Spleen (tissue), 11 donors: Measurements from ENCODE around the gene FRMD4A. TPM values are rescaled to one million over a fixed set of nuclear protein-coding genes. Genes with fewer than 3 reads are reported as not detected.

Experiments used
- DNase-seq: peaks from one replicate; pipeline ENCODE4 v3.0.0-alpha.2; 2020
- H3K27ac ChIP-seq, 8 donors: fragments of 200-600 bp; sonication (generic) in 7 of 8; 1 replicate in 4 of 8; 2 replicates in 4 of 8; pipeline versions ENCODE4 v1.5.0 to v1.8.0; 2016 to 2021; ENCODE audit warnings: inconsistent platforms in 4 of 8, mild to moderate bottlenecking in 4 of 8, moderate library complexity in 1 of 8
- H3K27me3 ChIP-seq, 7 donors: fragments of 200-600 bp; sonication (generic) in 6 of 7; replicated peaks in 1 of 7; 1 replicate in 4 of 7; 2 replicates in 3 of 7; pipeline versions ENCODE4 v1.5.0 to v1.8.0; 2016 to 2021; ENCODE audit warnings: inconsistent platforms in 3 of 7, mild to moderate bottlenecking in 1 of 7
- H3K36me3 ChIP-seq, 6 donors: fragments of 200-600 bp; sonication (generic) in 5 of 6; 1 replicate in 4 of 6; 2 replicates in 2 of 6; pipeline versions ENCODE4 v1.5.0 to v1.8.0; 2016 to 2021; ENCODE audit warnings: inconsistent platforms in 2 of 6
- H3K4me1 ChIP-seq, 6 donors: fragments of 200-600 bp; sonication (generic) in 5 of 6; 1 replicate in 3 of 6; 2 replicates in 3 of 6; pipeline versions ENCODE4 v1.5.0 to v1.8.0; 2016 to 2021; ENCODE audit warnings: inconsistent platforms in 3 of 6
- H3K4me3 ChIP-seq, 8 donors: fragments of 200-600 bp; sonication (generic) in 7 of 8; 1 replicate in 4 of 8; 2 replicates in 4 of 8; pipeline versions ENCODE4 v1.5.0 to v1.8.0; 2016 to 2021; ENCODE audit warnings: inconsistent platforms in 4 of 8, mild to moderate bottlenecking in 4 of 8, moderate library complexity in 2 of 8
- H3K9me3 ChIP-seq, 8 donors: fragments of 200-600 bp; sonication (generic) in 7 of 8; 1 replicate in 4 of 8; 2 replicates in 4 of 8; pipeline versions ENCODE4 v1.5.0 to v1.8.0; 2016 to 2021; ENCODE audit warnings: inconsistent platforms in 4 of 8
- POLR2A ChIP-seq, 3 donors: fragments of 450-650 bp; IDR thresholded peaks; one replicate each; pipeline ENCODE4 v1.5.1; 2017; ENCODE audit warnings: antibody characterized with exemption in 3 of 3, mild to moderate bottlenecking in 1 of 3
- POLR2AphosphoS5 ChIP-seq, 3 donors: sonication (generic); formaldehyde crosslinking; IDR thresholded peaks; one replicate each; pipeline ENCODE4 v1.5.1; 2017; ENCODE audit warnings: antibody characterized with exemption in 3 of 3
- WGBS, 5 donors: extraction: QIAGEN DNeasy Blood & Tissue Kit in 3 of 5; methylation state at CpG; one replicate each; pipeline versions ENCODE4 v1.1.5 to v1.1.7; 2013 to 2018; 5-methylcytosine and 5-hydroxymethylcytosine counted together
- intact Hi-C: fragments of 100-400 bp; cut with DNase I; formaldehyde crosslinking; loops from one replicate; pipeline ENCODE4 v1.15.0; 2023; ENCODE audit warnings: low total_unique reads
- polyA plus RNA-seq, 3 donors: library from polyadenylated mRNA; stranded (reverse); fragments of 200-250 nt; gene quantifications; one replicate each; pipeline ENCODE4 v1.2.1, GENCODE V29; 2013
- total RNA-seq, 7 donors: library from RNA; depleted of rRNA in 3 of 7; stranded (reverse); fragments of >200 nt in 3 of 7; fragmentation: NEBNext Ultra II Directional in 4 of 7; extraction: Animal tissue kit (Norgen Biotek cat#: 25700) in 4 of 7; gene quantifications; one replicate each; pipeline versions ENCODE4 v1.1.0 to v1.2.1, GENCODE V29; 2016 to 2021
- TF ChIP-seq, protein P1 (sequence below), 11 experiments: fragments of 200-600 bp in 7 of 11; fragments of 450-650 bp in 4 of 11; sonication (generic) in 4 of 11; IDR thresholded peaks in 8 of 11; conservative IDR thresholded peaks in 3 of 11; 1 replicate in 7 of 11; 2 replicates in 4 of 11; pipeline versions ENCODE4 v1.4.0 to v1.8.0; 2016 to 2021; ENCODE audit warnings: antibody characterized with exemption in 11 of 11, inconsistent platforms in 4 of 11, mild to moderate bottlenecking in 1 of 11
- donor health status: healthy with polysubstance abuse.
- donor health status: DM: no; HTN: no; CAD: no; lungs with moderate emphysema.
- donor health status: DM: no; HTN: no; CAD: no.
- donor health status: Bipolar disorder and iron deficiency.
- donor health status: healthy.
- donor health status: DM: no; HTN: no; CAD: no.
- donor health status: DM: yes; HTN: yes; CAD: no.

The FRMD4A gene
- total and polyA plus RNA-seq, 10 donors: 9.2 to 141 (median 80.5) TPM

DNA sequence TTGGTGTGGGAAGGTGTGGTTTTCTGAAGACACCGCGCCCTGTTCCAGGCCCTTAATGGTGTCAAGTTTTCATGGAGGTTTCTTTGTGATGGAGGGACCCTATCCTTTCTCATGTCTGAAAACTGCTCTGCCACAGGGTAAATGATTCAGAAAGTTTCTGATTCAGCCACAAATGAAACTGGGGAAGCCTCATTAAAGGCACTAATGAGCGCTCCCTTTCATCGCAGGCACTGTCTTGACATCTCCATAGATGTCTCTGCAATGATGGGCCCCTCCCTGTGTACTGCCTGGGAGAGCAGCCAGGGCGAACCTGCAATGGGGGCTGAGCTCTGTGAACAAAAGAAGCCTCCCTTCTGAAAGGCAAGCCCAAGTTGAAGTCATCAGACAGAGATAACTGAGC lies 388.7 kb downstream of the FRMD4A start:
- WGBS, 5 donors: 63 to 79% (median 67%) methylated on average over 5 of the region's 5 CpGs
- no peak for DNase-seq
- TF ChIP-seq, protein P1, sequence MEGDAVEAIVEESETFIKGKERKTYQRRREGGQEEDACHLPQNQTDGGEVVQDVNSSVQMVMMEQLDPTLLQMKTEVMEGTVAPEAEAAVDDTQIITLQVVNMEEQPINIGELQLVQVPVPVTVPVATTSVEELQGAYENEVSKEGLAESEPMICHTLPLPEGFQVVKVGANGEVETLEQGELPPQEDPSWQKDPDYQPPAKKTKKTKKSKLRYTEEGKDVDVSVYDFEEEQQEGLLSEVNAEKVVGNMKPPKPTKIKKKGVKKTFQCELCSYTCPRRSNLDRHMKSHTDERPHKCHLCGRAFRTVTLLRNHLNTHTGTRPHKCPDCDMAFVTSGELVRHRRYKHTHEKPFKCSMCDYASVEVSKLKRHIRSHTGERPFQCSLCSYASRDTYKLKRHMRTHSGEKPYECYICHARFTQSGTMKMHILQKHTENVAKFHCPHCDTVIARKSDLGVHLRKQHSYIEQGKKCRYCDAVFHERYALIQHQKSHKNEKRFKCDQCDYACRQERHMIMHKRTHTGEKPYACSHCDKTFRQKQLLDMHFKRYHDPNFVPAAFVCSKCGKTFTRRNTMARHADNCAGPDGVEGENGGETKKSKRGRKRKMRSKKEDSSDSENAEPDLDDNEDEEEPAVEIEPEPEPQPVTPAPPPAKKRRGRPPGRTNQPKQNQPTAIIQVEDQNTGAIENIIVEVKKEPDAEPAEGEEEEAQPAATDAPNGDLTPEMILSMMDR (IDR thresholded peaks at IDR 0.05 in 8 of 11, conservative IDR thresholded peaks at IDR 0.05 in 3 of 11): no peak
- TF ChIP-seq POLR2AphosphoS5 (IDR thresholded peaks at IDR 0.05): no peak
- TF ChIP-seq POLR2A (IDR thresholded peaks at IDR 0.05): no peak
- Histone ChIP-seq H3K4me3 (no peak overlapping the region), H3K27ac (no peak overlapping the region), H3K4me1 (peaks cover 0 to 20% (median 12%) of the 10 kb centered on the region in 6 donors), H3K27me3 (no peaks in the 10 kb centered on the region), H3K9me3 (no peaks in the 10 kb centered on the region), H3K36me3 (no peaks in the 10 kb centered on the region)
- intact Hi-C loops: no loop called here

DNA sequence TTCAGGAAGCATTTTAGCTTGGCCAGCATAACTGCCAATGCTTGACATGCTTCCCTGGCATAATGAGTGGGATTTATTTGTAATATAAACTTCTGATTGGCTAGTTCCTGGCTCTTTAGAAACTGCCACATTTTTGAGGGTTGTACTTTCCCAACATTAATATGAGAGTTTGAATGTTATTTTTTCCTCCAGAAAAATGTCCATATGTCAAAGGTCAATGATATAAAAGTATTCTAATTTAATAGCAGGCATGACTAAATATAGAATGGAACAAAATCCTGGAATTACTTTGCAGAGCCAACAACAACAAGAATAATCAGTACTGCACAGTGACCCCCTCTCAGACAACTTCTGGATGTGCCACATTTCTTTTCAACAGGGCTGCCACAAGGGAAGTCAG lies 391.3 kb downstream of the FRMD4A start:
- Histone ChIP-seq H3K4me3 (no peak overlapping the region), H3K27ac (peak overlapping the region in 6 of 8 donors; percentile 36 to 67 (median 54)), H3K4me1 (no peaks in the 10 kb centered on the region), H3K36me3 (no peaks in the 10 kb centered on the region), H3K9me3 (no peaks in the 10 kb centered on the region), H3K27me3 (no peaks in the 10 kb centered on the region)
- TF ChIP-seq POLR2A (IDR thresholded peaks at IDR 0.05) (no peak), POLR2AphosphoS5 (IDR thresholded peaks at IDR 0.05) (no peak)
- TF ChIP-seq, protein P1 (IDR thresholded peaks at IDR 0.05 in 8 of 11, conservative IDR thresholded peaks at IDR 0.05 in 3 of 11): no peak
- intact Hi-C loops: no loop called here
- DNase-seq: no peak

DNA sequence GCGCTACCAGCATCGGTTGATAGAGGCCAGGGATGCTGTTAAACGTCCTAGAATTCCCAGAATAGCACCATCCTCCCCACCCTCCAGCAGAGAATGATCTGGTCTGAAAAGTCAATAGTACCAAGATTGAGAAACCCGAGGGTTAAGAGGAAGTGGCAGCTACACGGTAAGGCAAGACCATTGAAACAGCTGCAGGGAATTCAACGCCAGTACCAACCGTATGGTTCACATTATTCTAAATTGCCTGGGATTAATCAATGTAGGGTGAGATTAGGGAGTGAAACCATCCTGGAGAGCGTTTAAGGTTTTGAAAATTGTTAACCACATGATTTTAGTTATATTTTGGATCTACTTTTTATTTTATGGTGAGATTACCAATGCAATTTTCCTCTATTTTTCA lies 391.8 kb downstream of the FRMD4A start:
- H3K27me3 ChIP-seq: no peaks in the 10 kb centered on the region
- intact Hi-C loops: no loop called here
- H3K9me3 ChIP-seq: no peaks in the 10 kb centered on the region
- TF ChIP-seq, protein P1 (IDR thresholded peaks at IDR 0.05 in 8 of 11, conservative IDR thresholded peaks at IDR 0.05 in 3 of 11): no peak
- TF ChIP-seq POLR2AphosphoS5 (IDR thresholded peaks at IDR 0.05): no peak
- no peak for TF ChIP-seq POLR2A (IDR thresholded peaks at IDR 0.05)
- H3K27ac ChIP-seq: peak overlapping the region in 5 of 8 donors; percentile 31 to 67 (median 51)
- no peaks in the 10 kb centered on the region for H3K36me3 ChIP-seq
- no peak overlapping the region for H3K4me3 ChIP-seq
- no peaks in the 10 kb centered on the region for H3K4me1 ChIP-seq
- 49 to 59% (median 55%) methylated on average over 8 of the region's 8 CpGs for WGBS, 5 donors
- DNase-seq: no peak

DNA sequence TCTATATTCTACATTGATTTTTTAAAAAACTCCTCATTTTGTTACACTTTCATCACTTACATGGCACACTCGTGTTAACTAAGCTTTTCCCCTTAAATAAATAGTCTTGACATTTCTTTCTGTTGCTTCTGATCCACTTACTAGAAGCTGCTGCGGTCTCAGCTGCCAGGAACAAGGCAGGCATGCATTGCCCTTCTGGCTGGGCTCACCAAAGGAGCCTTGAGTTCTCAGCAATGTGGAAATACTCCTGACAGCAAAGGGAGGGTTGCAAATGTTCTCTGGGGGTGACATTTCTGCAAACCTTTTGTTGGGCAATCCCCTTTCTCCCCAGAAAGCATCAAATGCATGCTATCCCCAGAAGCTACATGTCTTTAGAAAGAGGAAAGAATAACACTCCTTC lies 393.9 kb downstream of the FRMD4A start:
- no peak overlapping the region for H3K4me3 ChIP-seq
- H3K27me3 ChIP-seq: no peaks in the 10 kb centered on the region
- no peaks in the 10 kb centered on the region for H3K9me3 ChIP-seq
- intact Hi-C loops: no loop called here
- 44 to 71% (median 63%) methylated on average over 2 of the region's 2 CpGs for whole genome bisulfite sequencing, 5 donors
- no peak for DNase-seq
- TF ChIP-seq POLR2A (IDR thresholded peaks at IDR 0.05) (no peak), POLR2AphosphoS5 (IDR thresholded peaks at IDR 0.05) (no peak)
- TF ChIP-seq, protein P1 (IDR thresholded peaks at IDR 0.05 in 8 of 11, conservative IDR thresholded peaks at IDR 0.05 in 3 of 11): no peak
- H3K4me1 ChIP-seq: no peaks in the 10 kb centered on the region
- H3K36me3 ChIP-seq: no peaks in the 10 kb centered on the region
- no peak overlapping the region for H3K27ac ChIP-seq
